Activated T-helper 1 cell treated with Interleukin-2 at 50 U/mL for 16 hours (primary cell): ENCODE measurements around the gene CYS1.

ENCODE experiments used
- DNase-seq: peaks from one replicate; pipeline ENCODE4 v3.0.0-alpha.2; 2020; ENCODE audit warnings: low read depth

Gene CYS1

GRCh38 chr2:10071595-10071994 is 8.6 kb downstream of the CYS1 start:
- DNase-seq: no peak

DNA sequence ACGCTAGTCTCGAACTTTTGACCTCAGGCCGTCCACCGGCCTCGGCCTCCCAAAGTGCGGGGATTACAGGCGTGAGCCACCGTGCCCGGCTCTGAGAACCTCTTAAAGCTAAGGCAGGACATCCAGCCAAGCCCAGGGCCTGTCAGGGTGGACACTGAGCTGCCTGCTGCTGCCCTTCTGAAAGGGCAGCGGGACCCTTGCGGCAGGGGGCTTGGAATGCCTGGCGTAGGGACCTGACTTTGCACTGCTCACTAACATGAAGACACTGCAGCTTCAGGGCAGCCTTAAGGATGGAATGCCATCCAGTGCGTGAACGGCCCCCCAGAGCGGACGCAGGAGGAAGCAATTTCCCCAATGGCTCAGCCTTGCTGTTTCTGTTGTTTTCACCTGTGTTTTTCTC is 9.0 kb downstream of the CYS1 start:
- DNase-seq: no peak

- DNase-seq: no peak
These were observed 12.3 kb downstream of the CYS1 start for GRCh38 chr2:10067881-10068280.

DNA sequence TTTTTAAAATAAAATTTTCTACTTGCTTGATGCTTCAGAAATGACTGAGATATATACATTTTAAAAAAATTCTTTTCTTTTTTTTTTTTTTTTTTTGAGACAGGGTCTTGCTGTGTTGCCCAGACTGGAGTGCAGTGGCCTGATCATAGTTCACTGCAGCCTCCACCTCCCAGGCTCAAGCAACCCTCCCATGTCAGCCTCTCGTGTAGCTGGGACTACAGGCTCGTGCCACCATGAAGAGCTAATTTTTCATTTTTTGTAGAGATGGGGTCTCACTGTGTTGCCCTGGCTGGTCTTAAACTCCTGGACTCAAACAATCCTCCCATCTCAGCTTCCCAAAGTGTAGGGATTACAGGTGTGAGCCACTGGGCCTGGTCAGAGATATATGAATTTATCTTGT is 12.9 kb downstream of the CYS1 start:
- no peak for DNase-seq

GRCh38 chr2:10065773-10066055 is 14.5 kb downstream of the CYS1 start:
- DNase-seq: no peak

GRCh38 chr2:10064932-10065772 is 15.1 kb downstream of the CYS1 start:
- DNase-seq: no peak

DNA sequence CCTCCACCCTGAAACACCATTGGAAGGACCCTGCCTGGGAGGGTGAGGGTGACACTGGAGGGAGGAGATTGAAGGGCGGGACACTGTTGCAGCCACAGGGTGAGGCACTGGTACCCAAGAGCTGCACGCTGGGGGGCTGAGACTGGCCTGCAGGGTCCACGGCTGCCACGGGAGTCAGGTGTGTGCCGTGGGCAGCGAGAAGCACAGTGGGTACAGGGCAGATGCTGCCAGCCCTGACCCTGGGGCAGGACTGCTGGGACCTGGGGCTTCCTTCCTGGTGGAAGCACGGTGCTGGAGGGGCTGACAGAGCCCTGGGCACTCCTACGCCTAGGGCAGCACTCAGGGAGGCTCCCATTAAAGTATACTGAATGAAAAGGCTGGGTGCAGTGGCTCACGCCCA is 16.6 kb downstream of the CYS1 start:
- DNase-seq: no peak

DNA sequence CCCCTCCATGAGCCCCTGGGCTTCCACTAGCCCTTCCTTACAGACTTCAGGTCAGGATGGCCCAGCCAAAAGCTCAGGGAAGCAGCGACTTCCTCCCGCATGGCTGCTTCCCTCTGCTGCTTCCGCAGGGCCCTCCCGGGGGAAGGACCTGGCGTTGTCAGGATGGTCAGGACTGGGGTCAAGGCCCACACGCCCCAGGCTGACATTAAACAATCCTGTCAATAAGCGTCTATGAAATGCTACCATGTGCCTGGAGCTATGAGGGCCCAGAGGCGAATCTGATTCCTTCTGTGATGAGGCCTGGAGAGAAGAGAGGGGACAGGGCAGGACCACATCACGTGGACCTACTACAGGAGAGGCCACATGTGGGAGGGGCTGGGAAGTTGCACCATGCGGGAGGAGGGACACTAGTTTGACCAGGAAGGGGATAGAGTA is 17.3 kb downstream of the CYS1 start:
- no peak for DNase-seq

- no peak for DNase-seq
These were observed 18.8 kb downstream of the CYS1 start for GRCh38 chr2:10061221-10061925.

DNA sequence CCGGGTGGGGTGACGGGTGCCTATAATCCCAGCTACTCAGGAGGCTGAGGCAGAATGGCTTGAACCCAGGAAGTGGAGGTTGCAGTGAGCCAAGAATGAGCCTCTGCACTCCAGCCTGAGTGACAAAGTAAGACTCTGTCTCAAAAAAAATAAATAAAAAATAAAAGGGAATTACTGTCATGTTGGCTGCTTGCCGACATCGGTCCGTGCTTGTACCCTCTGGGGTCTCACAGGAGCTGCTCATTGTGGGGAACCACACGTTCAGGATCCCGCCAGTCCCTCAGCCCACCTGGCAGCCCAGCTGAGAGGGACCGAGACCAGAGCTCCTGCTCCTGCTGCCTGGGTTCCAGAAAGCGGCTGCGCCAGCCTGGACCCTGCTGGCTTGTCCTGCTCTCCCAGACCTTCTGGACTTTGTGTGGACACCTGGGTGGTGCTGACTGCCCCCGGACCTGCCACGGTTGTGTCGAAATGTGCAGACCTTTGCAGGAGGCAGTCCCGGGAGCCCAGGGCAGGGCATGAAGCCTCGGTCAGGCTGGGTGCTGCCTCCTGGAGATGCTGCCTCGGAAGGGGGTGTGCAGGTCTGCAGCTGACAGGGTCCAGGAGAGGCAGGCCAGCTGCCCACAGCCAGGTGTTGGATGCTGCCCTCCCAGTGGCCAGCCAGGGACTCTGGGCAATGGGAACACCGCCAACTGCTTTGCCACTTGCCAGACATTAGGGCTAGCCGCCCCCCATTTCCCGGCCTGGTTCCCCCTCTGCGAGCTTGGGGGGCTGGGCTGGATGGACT is 20.5 kb downstream of the CYS1 start:
- no peak for DNase-seq

GRCh38 chr2:10059016-10059351 is 21.2 kb downstream of the CYS1 start:
- no peak for DNase-seq

GRCh38 chr2:10058251-10059015 is 21.8 kb downstream of the CYS1 start:
- DNase-seq: no peak

DNA sequence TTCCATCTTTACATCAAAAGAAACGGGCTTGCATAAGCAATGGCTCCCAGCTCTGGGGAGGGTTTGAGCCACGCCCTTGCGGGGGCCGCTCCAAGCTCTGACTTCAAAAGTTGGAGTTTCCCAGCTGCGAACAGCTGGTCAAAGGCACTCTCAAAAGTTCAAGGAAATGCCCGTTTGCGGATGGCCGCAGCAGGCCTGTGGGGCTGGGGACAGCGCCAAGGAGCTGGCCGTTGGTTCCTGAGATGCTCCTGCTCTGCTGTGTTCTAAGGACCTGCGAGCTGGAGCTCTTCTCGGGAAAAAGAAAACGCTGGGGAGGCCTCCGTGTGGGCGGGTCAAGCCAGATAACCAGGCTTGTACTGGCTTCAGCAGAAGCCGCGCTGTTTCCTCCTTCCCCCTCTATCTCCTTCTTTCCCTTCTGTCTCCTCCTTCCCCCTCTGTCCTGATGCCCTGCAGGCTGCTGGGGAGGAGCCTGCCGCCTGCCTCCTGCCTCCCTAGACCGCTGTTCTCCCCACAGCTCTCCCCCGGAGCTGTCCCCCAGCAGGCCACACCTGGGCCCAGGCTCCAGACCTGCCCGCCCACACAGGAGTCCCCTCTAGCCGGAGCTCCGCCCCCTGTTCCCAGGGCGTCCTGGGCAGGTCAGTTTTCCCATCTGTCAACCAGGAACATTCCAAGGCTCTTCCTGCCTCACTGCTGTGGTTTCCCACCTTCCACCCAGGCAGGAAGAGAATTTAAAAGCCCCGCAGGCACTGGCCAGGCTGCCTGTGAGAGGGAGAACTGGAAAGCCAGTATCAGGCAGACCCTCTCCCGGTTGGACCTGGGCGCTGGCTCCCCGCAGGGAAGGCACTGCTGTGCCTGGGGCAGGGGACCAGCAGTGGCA is 22.7 kb downstream of the CYS1 start:
- DNase-seq: no peak

- no peak for DNase-seq
These were observed 23.8 kb downstream of the CYS1 start for GRCh38 chr2:10056439-10056838.

- no peak for DNase-seq
These were observed 25.2 kb downstream of the CYS1 start for GRCh38 chr2:10054976-10055375.

- no peak for DNase-seq
These were observed 25.8 kb downstream of the CYS1 start for GRCh38 chr2:10054424-10054823.

- no peak for DNase-seq
These were observed 26.9 kb downstream of the CYS1 start for GRCh38 chr2:10053351-10053750.

GRCh38 chr2:10052216-10052615 is 28.0 kb downstream of the CYS1 start:
- no peak for DNase-seq

DNA sequence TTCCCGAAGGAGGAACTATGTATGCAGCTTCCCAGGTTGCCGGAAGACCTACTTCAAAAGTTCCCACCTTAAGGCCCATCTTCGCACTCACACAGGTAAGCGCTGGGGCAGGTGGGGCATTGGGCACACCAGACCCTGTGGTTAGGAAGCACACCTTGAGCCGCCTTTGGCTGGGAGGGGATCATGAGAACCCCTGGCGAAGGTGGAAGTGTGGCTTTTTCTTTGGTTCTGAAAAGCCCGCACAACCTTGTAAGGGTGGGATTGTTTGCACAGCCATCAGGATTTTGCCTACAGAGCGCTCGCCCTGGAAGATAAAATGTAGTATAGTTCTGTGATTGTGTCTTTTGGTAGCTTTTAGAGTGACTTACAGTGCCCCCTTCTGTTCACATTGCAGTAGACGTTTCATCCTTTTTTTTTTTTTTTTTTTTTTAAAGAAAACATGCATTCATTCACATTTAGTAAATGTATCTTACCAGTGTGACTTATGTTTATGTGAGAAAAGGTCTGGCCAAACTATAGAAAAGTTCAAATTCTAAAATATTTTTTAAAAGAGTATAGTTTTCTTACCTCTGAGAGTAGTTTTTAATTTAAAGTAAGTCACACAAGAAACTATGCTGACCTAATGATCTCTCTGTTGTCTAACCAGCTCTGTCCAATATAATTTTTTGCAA is 31.6 kb downstream of the CYS1 start:
- DNase-seq: no peak

DNA sequence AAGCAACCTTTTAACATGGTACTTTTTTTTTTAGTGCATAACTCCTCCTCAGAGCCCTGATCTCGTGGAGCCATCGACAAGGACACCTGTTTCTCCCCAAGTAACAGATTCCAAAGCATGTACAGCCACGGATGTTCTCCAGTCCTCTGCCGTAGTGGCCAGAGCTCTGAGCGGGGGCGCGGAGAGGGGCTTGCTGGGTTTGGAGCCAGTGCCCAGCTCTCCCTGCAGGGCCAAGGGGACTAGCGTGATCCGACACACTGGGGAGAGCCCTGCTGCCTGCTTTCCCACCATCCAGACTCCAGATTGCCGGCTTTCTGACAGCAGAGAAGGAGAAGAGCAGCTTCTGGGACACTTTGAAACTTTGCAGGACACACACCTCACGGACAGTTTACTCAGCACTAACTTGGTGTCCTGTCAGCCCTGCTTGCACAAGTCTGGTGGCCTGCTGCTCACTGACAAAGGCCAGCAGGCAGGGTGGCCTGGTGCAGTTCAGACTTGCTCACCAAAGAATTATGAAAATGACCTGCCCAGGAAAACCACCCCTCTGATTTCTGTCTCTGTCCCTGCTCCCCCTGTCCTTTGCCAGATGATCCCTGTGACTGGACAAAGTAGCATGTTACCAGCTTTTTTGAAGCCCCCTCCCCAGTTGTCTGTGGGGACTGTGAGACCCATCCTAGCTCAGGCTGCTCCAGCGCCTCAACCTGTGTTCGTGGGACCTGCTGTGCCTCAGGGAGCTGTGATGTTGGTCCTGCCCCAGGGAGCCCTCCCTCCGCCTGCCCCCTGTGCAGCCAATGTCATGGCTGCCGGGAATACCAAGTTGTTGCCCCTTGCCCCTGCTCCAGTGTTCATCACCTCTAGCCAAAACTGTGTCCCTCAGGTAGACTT is 32.4 kb downstream of the CYS1 start:
- DNase-seq: no peak
